ENCODE data around the gene TAAR8. TPM values are rescaled to one million over a fixed set of nuclear protein-coding genes. Genes with fewer than 3 reads are reported as not detected.

Gene TAAR8
- total RNA-seq, result not detected in 3 replicates

GRCh38 chr6:132552372-132552771, at the start of gene TAAR8:
Gene TAAR8 (plus strand): TSS chr6:132552672. CDS start chr6:132552693, 21 bp downstream.
- DNase-seq (ENCODE audit: low spot score in 2 of 2, unreplicated experiment in 2 of 2), result no peak
- Mint-ChIP-seq H3K4me3 (no peak within 1 kb of the TSS), H3K27ac (no peak within 1 kb of the TSS), H3K36me3 (no peaks in the 10 kb centered on the region), H3K27me3 (ENCODE audit: low read depth) (peaks cover 7% of the 10 kb centered on the region), H3K4me1 (no peaks in the 10 kb centered on the region), H3K9me3 (no peaks in the 10 kb centered on the region)
- TF ChIP-seq CTCF (IDR thresholded peaks at IDR 0.05; ENCODE audit: unreplicated experiment), result no peak

- TF ChIP-seq CTCF (IDR thresholded peaks at IDR 0.05; ENCODE audit: unreplicated experiment), result no peak
- H3K36me3 Mint-ChIP-seq, result peaks cover 35% of the 10 kb centered on the region
- no peak overlapping the region for H3K4me3 Mint-ChIP-seq
- no peaks in the 10 kb centered on the region for H3K27me3 Mint-ChIP-seq (ENCODE audit: low read depth)
- H3K9me3 Mint-ChIP-seq, result peaks cover 8% of the 10 kb centered on the region
- H3K27ac Mint-ChIP-seq, result no peak overlapping the region
- DNase-seq (ENCODE audit: low spot score in 2 of 2, unreplicated experiment in 2 of 2), result no peak
- H3K4me1 Mint-ChIP-seq, result peaks cover 9% of the 10 kb centered on the region
These were observed 47.7 kb upstream of the TAAR8 start for GRCh38 chr6:132504757-132505156.

- H3K4me3 Mint-ChIP-seq, result no peak overlapping the region
- H3K27me3 Mint-ChIP-seq (ENCODE audit: low read depth), result no peaks in the 10 kb centered on the region
- H3K4me1 Mint-ChIP-seq, result peaks cover 9% of the 10 kb centered on the region
- no peak overlapping the region for H3K27ac Mint-ChIP-seq
- H3K9me3 Mint-ChIP-seq, result peaks cover 8% of the 10 kb centered on the region
- DNase-seq (ENCODE audit: low spot score in 2 of 2, unreplicated experiment in 2 of 2), result no peak
- peaks cover 31% of the 10 kb centered on the region for H3K36me3 Mint-ChIP-seq
- TF ChIP-seq CTCF (IDR thresholded peaks at IDR 0.05; ENCODE audit: unreplicated experiment), result no peak
These were observed 47.3 kb upstream of the TAAR8 start for GRCh38 chr6:132505158-132505557.

GRCh38 chr6:132506461-132506860, 46.0 kb upstream of the TAAR8 start:
- Mint-ChIP-seq H3K4me1 (peaks cover 20% of the 10 kb centered on the region), H3K9me3 (peaks cover 8% of the 10 kb centered on the region), H3K27ac (no peak overlapping the region), H3K4me3 (no peak overlapping the region), H3K27me3 (ENCODE audit: low read depth) (no peaks in the 10 kb centered on the region), H3K36me3 (peaks cover 24% of the 10 kb centered on the region)
- TF ChIP-seq CTCF (IDR thresholded peaks at IDR 0.05; ENCODE audit: unreplicated experiment), result no peak
- no peak for DNase-seq (ENCODE audit: low spot score in 2 of 2, unreplicated experiment in 2 of 2)

GRCh38 chr6:132506869-132507808, 45.3 kb upstream of the TAAR8 start:
- H3K27ac Mint-ChIP-seq, result no peak overlapping the region
- no peak for DNase-seq (ENCODE audit: low spot score in 2 of 2, unreplicated experiment in 2 of 2)
- peaks cover 25% of the 10 kb centered on the region for H3K4me1 Mint-ChIP-seq
- no peak overlapping the region for H3K4me3 Mint-ChIP-seq
- H3K27me3 Mint-ChIP-seq (ENCODE audit: low read depth), result no peaks in the 10 kb centered on the region
- H3K9me3 Mint-ChIP-seq, result peaks cover 8% of the 10 kb centered on the region
- TF ChIP-seq CTCF (IDR thresholded peaks at IDR 0.05; ENCODE audit: unreplicated experiment), result no peak
- H3K36me3 Mint-ChIP-seq, result peaks cover 22% of the 10 kb centered on the region
